ENCODE results near the gene LRPAP1. TPM values are rescaled to one million over a fixed set of nuclear protein-coding genes. Genes with fewer than 3 reads are reported as not detected.

The LRPAP1 gene
- total RNA-seq, 1 experiment from 2014 or later = 126 TPM

DNA sequence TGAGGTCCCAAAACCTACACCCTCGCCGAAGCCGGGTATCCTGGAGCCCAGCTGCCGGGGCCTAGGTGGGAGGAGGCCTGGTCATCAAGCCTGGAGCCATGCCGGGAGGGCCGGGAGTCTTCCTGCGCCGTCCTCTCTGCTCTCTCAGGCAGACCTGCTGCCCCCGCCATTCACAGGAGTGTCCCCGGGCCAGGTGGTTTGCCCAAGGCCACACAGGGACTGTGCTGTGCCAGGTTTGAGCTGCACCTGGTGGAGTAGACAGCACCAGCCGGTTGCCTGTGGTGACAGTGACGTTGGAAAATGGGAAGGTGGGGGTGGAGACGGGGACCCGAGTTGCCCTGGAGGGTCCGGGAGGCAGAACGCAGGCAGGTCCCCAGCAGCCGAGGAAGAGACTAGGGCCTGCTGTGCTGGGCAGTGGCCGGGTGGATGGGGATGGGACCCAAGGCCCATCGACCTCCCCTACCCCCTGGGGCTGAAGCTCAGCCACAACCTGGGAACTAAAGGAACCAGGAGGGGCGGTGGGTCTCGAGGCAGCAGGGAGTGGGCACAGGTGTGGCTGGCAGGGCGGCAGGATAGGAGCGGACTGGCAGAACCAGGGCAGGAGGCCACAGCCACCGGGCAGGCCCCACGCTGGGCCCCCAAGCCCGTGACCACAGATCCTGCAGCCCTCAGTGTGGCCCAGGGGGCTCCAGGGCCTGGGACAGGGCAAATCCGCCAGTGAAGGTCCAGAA is 59.6 kb downstream of the LRPAP1 start:
- Histone ChIP-seq H3F3A (ENCODE audit: insufficient read depth, low read depth) (peaks cover 12% of the 10 kb centered on the region; the same call in 1 of the 2 replicates), H3K4me3 (no peak overlapping the region), H3K4me2 (no peak overlapping the region), H2AFZ (no peak overlapping the region), H3K36me3 (ENCODE audit: low read depth) (no peaks in the 10 kb centered on the region), H3K9me3 (ENCODE audit: insufficient read depth, low read depth) (0 out of 2 replicates have a peak, but pooled peaks cover 6% of the 10 kb centered on the region), H4K20me1 (ENCODE audit: insufficient read depth) (no peaks in the 10 kb centered on the region), H3K27ac (no peak overlapping the region), H3K27me3 (ENCODE audit: insufficient read depth, low read depth) (no peaks in the 10 kb centered on the region), H3K4me1 (replicated peaks; ENCODE audit: insufficient read depth) (no peaks in the 10 kb centered on the region), H3K9me2 (ENCODE audit: insufficient read depth) (no peaks in the 10 kb centered on the region), H3K79me2 (ENCODE audit: low read depth) (no peaks in the 10 kb centered on the region)
- BruUV-seq (replicated peaks) = no TSS peak
- POLR2A ChIA-PET (ENCODE audit: unreplicated experiment) = interaction anchor here (0.5 kb wide), 1 partner anchor 54 kb away, joined by 19 read pairs; no protein-coding TSS in a partner anchor
- intact Hi-C loops (cut with micrococcal nuclease; ENCODE audit: unreplicated experiment) = no loop called here
- TF ChIP-seq EZH2 (IDR thresholded peaks at IDR 0.05; ENCODE audit: low read depth) = no peak
- TF ChIP-seq, protein P1, sequence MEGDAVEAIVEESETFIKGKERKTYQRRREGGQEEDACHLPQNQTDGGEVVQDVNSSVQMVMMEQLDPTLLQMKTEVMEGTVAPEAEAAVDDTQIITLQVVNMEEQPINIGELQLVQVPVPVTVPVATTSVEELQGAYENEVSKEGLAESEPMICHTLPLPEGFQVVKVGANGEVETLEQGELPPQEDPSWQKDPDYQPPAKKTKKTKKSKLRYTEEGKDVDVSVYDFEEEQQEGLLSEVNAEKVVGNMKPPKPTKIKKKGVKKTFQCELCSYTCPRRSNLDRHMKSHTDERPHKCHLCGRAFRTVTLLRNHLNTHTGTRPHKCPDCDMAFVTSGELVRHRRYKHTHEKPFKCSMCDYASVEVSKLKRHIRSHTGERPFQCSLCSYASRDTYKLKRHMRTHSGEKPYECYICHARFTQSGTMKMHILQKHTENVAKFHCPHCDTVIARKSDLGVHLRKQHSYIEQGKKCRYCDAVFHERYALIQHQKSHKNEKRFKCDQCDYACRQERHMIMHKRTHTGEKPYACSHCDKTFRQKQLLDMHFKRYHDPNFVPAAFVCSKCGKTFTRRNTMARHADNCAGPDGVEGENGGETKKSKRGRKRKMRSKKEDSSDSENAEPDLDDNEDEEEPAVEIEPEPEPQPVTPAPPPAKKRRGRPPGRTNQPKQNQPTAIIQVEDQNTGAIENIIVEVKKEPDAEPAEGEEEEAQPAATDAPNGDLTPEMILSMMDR (conservative IDR thresholded peaks at IDR 0.05) = no peak
- CTCF ChIA-PET = no interaction called here
- DNase-seq = no peak

DNA sequence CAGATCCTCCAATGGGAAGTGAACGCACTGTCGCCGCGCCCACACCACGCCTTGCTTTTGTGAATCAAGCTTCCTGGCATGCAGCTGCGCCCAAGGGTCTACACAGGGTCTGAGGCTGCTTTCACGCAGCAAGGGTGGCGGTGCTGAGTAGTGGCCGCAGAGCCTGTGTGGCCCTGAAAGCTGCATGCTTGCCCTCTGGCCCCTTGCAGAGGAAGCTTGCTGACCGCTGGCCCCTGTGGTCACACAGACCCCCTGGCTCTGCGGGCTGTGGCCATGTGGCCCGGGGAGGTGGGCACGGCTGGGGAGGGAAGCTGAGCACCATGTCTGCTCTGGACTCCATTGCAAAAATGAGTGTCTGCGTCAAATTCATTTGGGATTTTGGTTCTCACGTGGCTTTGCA is 60.3 kb downstream of the LRPAP1 start:
- Histone ChIP-seq H3K4me2 (no peak overlapping the region), H3K27me3 (ENCODE audit: insufficient read depth, low read depth) (no peaks in the 10 kb centered on the region), H3K4me1 (replicated peaks; ENCODE audit: insufficient read depth) (no peaks in the 10 kb centered on the region), H3K79me2 (ENCODE audit: low read depth) (no peaks in the 10 kb centered on the region), H3F3A (ENCODE audit: insufficient read depth, low read depth) (peaks cover 12% of the 10 kb centered on the region; the same call in 1 of the 2 replicates), H2AFZ (no peak overlapping the region), H3K9me2 (ENCODE audit: insufficient read depth) (no peaks in the 10 kb centered on the region), H3K4me3 (no peak overlapping the region), H4K20me1 (ENCODE audit: insufficient read depth) (no peaks in the 10 kb centered on the region), H3K27ac (no peak overlapping the region), H3K36me3 (ENCODE audit: low read depth) (no peaks in the 10 kb centered on the region), H3K9me3 (ENCODE audit: insufficient read depth, low read depth) (0 out of 2 replicates have a peak, but pooled peaks cover 6% of the 10 kb centered on the region)
- BruUV-seq (replicated peaks) = no TSS peak
- TF ChIP-seq, protein P1 (conservative IDR thresholded peaks at IDR 0.05) = no peak
- no peak for TF ChIP-seq EZH2 (IDR thresholded peaks at IDR 0.05; ENCODE audit: low read depth)
- no peak for DNase-seq
- ChIA-PET CTCF (no interaction called here), POLR2A (ENCODE audit: unreplicated experiment) (no interaction called here)
- intact Hi-C loops (cut with micrococcal nuclease; ENCODE audit: unreplicated experiment) = no loop called here

GRCh38 chr4:3471098-3471760 is 61.0 kb downstream of the LRPAP1 start:
- H3K4me1 ChIP-seq (replicated peaks; ENCODE audit: insufficient read depth) = no peaks in the 10 kb centered on the region
- DNase-seq = no peak
- H3K9me2 ChIP-seq (ENCODE audit: insufficient read depth) = no peaks in the 10 kb centered on the region
- H3K79me2 ChIP-seq (ENCODE audit: low read depth) = no peaks in the 10 kb centered on the region
- no peak overlapping the region for H3K4me2 ChIP-seq
- no peak overlapping the region for H3K27ac ChIP-seq
- H3F3A ChIP-seq (ENCODE audit: insufficient read depth, low read depth) = peaks cover 12% of the 10 kb centered on the region; the same call in 1 of the 2 replicates
- 0 out of 2 replicates have a peak, but pooled peaks cover 6% of the 10 kb centered on the region for H3K9me3 ChIP-seq (ENCODE audit: insufficient read depth, low read depth)
- H4K20me1 ChIP-seq (ENCODE audit: insufficient read depth) = no peaks in the 10 kb centered on the region
- POLR2A ChIA-PET (ENCODE audit: unreplicated experiment) = no interaction called here
- no peaks in the 10 kb centered on the region for H3K36me3 ChIP-seq (ENCODE audit: low read depth)
- no TSS peak for BruUV-seq (replicated peaks)
- CTCF ChIA-PET = no interaction called here
- H3K4me3 ChIP-seq = no peak overlapping the region
- no peak overlapping the region for H2AFZ ChIP-seq
- H3K27me3 ChIP-seq (ENCODE audit: insufficient read depth, low read depth) = no peaks in the 10 kb centered on the region
- TF ChIP-seq EZH2 (IDR thresholded peaks at IDR 0.05; ENCODE audit: low read depth) = no peak
- TF ChIP-seq, protein P1 (conservative IDR thresholded peaks at IDR 0.05) = no peak
- intact Hi-C loops (cut with micrococcal nuclease; ENCODE audit: unreplicated experiment) = no loop called here

Data from PC-9 (cell line).